HEK293T (cell line): ENCODE results near the gene FAXDC2.
A peak's percentile ranks its signal among the peaks of the same experiment; 100 is the strongest.
"Not testable (repeated sequence)": the region's sequence is repeated elsewhere in the genome, so short reads cannot be mapped to it uniquely, and the experiment has no call there.

Source experiments
- CTCF ChIA-PET: fragments of 350-600 bp; formaldehyde crosslinking; extraction: SDS; loops from one replicate; lab custom pipeline; 2021; ENCODE audit warnings: antibody characterized with exemption, inconsistent platforms; lab: Yijun Ruan, JAX
- POLR2A ChIA-PET: fragments of 350-600 bp; formaldehyde crosslinking; extraction: SDS; loops from one replicate; lab custom pipeline; 2020; ENCODE audit warnings: antibody characterized with exemption, inconsistent platforms; lab: Yijun Ruan, JAX
- DNase-seq: peaks from one replicate; pipeline ENCODE4 v3.0.0; 2012; ENCODE audit warnings: mixed read lengths; ENCODE audit errors: extremely low spot score
- ARNT ChIP-seq: fragments of 450-650 bp; IDR thresholded peaks from 2 replicates; pipeline ENCODE4 v1.6.1; 2017; ENCODE audit warnings: mild to moderate bottlenecking
- BHLHE40 ChIP-seq: fragments of 450-650 bp; IDR thresholded peaks from 2 replicates; pipeline ENCODE4 v1.6.1; 2016; ENCODE audit warnings: mild to moderate bottlenecking, moderate library complexity, borderline replicate concordance
- CTBP1 ChIP-seq: fragments of 450-650 bp; IDR thresholded peaks from 2 replicates; pipeline ENCODE4 v1.6.1; 2016; ENCODE audit warnings: borderline replicate concordance
- ELF4 ChIP-seq: fragments of 450-650 bp; IDR thresholded peaks from 2 replicates; pipeline ENCODE4 v1.6.1; 2017; ENCODE audit warnings: antibody characterized with exemption
- FOXA1 ChIP-seq: fragments of 450-650 bp; IDR thresholded peaks from 2 replicates; pipeline ENCODE4 v1.6.1; 2016; ENCODE audit warnings: mild to moderate bottlenecking
- FOXK2 ChIP-seq: fragments of 450-650 bp; IDR thresholded peaks from 2 replicates; pipeline ENCODE4 v1.6.1; 2016; ENCODE audit warnings: mild to moderate bottlenecking
- FOXM1 ChIP-seq: fragments of 450-650 bp; IDR thresholded peaks from 2 replicates; pipeline ENCODE4 v1.6.1; 2017; ENCODE audit warnings: mild to moderate bottlenecking, borderline replicate concordance
- HDGF ChIP-seq: fragments of 450-650 bp; IDR thresholded peaks from 2 replicates; pipeline ENCODE4 v1.6.1; 2017; ENCODE audit warnings: antibody characterized with exemption, borderline replicate concordance
- L3MBTL2 ChIP-seq: fragments of 450-650 bp; conservative IDR thresholded peaks from 2 replicates; pipeline ENCODE4 v1.6.1; 2016; ENCODE audit warnings: mild to moderate bottlenecking
- LEF1 ChIP-seq: fragments of 450-650 bp; IDR thresholded peaks from 2 replicates; pipeline ENCODE4 v1.6.1; 2017; ENCODE audit warnings: mild to moderate bottlenecking, borderline replicate concordance
- NFRKB ChIP-seq: fragments of 450-650 bp; IDR thresholded peaks from 2 replicates; pipeline ENCODE4 v1.6.1; 2016; ENCODE audit warnings: mild to moderate bottlenecking, moderate library complexity
- SP1 ChIP-seq: fragments of 450-650 bp; IDR thresholded peaks from 2 replicates; pipeline ENCODE4 v1.6.1; 2017
- SUZ12 ChIP-seq: fragments of 450-650 bp; IDR thresholded peaks from 2 replicates; pipeline ENCODE4 v1.6.1; 2016; ENCODE audit warnings: mild to moderate bottlenecking
- TARDBP ChIP-seq: fragments of 450-650 bp; IDR thresholded peaks from 2 replicates; pipeline ENCODE4 v1.6.1; 2016
- ZNF384 ChIP-seq: fragments of 450-650 bp; IDR thresholded peaks from 2 replicates; pipeline ENCODE4 v1.6.1; 2016
- TF ChIP-seq, protein P1 (sequence below): fragments of 450-650 bp; IDR thresholded peaks from 2 replicates; pipeline ENCODE4 v1.6.1; 2016

FAXDC2 gene

GRCh38 chr5:154841273-154841661 is 9.1 kb downstream of the FAXDC2 start:
- TF ChIP-seq CTBP1 = no peak
- TF ChIP-seq BHLHE40 = no peak
- TF ChIP-seq SP1 = no peak
- no peak for TF ChIP-seq SUZ12
- TF ChIP-seq TARDBP = no peak
- no peak for TF ChIP-seq HDGF
- TF ChIP-seq L3MBTL2 = no peak
- TF ChIP-seq, protein P1, sequence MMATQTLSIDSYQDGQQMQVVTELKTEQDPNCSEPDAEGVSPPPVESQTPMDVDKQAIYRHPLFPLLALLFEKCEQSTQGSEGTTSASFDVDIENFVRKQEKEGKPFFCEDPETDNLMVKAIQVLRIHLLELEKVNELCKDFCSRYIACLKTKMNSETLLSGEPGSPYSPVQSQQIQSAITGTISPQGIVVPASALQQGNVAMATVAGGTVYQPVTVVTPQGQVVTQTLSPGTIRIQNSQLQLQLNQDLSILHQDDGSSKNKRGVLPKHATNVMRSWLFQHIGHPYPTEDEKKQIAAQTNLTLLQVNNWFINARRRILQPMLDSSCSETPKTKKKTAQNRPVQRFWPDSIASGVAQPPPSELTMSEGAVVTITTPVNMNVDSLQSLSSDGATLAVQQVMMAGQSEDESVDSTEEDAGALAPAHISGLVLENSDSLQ = no peak
- no peak for TF ChIP-seq NFRKB
- TF ChIP-seq FOXK2 = no peak
- no peak for TF ChIP-seq ELF4
- no peak for TF ChIP-seq LEF1
- no peak for DNase-seq
- ChIA-PET POLR2A (interaction anchor here (1.8 to 1.9 kb wide), 2 partner anchors 9 to 16 kb away, joined by 7 read pairs; partner anchors contain the start of genes CNOT8 and FAXDC2), CTCF (interaction anchor here (0.7 kb wide), 1 partner anchor 866 kb away, joined by 3 read pairs; no protein-coding TSS in a partner anchor)

DNA sequence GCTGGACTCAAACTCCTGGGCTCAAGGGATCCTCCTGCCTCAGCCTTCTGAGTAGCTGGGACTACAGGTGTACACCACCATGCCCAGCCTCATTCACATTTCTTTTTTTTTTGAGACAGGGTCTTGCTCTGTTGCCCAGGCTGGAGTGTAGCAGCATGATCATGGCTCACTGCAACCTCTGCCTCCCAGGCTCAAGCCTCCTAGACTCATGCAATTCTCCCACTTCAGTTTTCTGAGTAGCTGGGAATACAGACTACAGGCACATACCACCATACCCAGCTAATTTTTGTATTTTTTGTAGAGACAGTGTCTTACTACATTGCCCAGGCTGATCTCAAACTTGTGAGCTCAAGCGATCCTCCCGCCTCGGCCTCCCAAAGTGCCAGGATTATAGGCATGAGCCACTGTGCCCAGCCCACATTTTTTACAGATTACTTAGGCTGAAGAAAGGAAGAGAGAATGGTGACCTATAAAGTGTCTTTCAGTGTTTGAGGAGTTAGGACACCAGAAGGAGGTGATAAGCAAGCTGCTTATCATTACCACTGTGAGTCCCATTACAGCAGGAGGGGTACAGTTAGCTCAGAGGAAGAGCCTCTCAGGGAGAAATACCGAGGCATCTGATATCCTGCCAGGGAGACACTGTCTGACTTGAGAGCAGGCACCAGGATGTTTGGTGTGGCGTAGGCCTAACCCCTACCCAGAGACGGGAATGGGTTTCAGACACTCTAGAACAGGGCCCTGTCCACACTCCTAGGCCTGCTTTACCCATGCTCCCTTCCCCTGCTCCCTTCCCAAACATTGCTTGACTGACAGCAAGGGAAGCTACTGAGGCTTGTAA is 9.7 kb downstream of the FAXDC2 start:
- ChIA-PET POLR2A (interaction anchor here (1.8 to 1.9 kb wide), 2 partner anchors 10 to 17 kb away, joined by 7 read pairs; partner anchors contain the start of genes CNOT8 and FAXDC2), CTCF (interaction anchor here (0.7 kb wide), 2 partner anchors 34 to 866 kb away, joined by 3 read pairs; no protein-coding TSS in a partner anchor)
- no peak for TF ChIP-seq NFRKB
- DNase-seq = no peak

- no peak for DNase-seq
- POLR2A ChIA-PET = interaction anchor here (0.7 kb wide), 1 partner anchor 13 kb away, joined by 3 read pairs; the partner anchor contains the start of gene FAXDC2
- TF ChIP-seq, protein P1 = no peak
- CTCF ChIA-PET = no interaction called here
Observed at GRCh38 chr5:154837009-154837901, 13.1 kb downstream of the FAXDC2 start.

- DNase-seq = no peak
- ChIA-PET CTCF (no interaction called here), POLR2A (interaction anchor here (1.1 kb wide), 1 partner anchor 22 kb away, joined by 3 read pairs; the partner anchor contains the start of gene CNOT8)
- TF ChIP-seq ARNT (no peak), SP1 (no peak), FOXM1 (no peak), SUZ12 (no peak), FOXK2 (no peak), ZNF384 (no peak), BHLHE40 (no peak), FOXA1 (no peak), L3MBTL2 (no peak), LEF1 (no peak), ELF4 (no peak), HDGF (no peak)
- TF ChIP-seq, protein P1 = no peak
Observed at GRCh38 chr5:154836225-154836624, 14.2 kb downstream of the FAXDC2 start.

DNA sequence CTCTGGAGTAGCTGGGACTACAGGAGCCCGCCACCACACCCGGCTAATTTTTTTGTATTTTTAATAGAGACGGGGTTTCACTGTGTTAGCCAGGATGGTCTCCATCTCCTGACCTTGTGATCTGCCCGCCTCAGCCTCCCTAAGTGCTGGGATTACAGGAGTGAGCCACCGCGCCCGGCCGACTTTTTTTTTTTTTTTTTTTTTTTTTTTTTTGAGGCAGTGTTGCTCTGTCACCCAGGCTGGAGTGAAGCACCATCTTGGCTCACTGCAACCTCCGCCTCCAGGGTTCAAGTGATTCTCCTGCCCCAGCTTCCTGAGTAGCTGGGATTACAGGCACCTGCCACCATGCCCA is 14.7 kb downstream of the FAXDC2 start:
- POLR2A ChIA-PET = interaction anchor here (1.1 kb wide), 1 partner anchor 23 kb away, joined by 3 read pairs; the partner anchor contains the start of gene CNOT8
- 0 out of 2 replicates have a peak, but pooled peaks have one; percentile 8 for TF ChIP-seq ZNF384
- DNase-seq, CTCF ChIA-PET: not testable (repeated sequence)

DNA sequence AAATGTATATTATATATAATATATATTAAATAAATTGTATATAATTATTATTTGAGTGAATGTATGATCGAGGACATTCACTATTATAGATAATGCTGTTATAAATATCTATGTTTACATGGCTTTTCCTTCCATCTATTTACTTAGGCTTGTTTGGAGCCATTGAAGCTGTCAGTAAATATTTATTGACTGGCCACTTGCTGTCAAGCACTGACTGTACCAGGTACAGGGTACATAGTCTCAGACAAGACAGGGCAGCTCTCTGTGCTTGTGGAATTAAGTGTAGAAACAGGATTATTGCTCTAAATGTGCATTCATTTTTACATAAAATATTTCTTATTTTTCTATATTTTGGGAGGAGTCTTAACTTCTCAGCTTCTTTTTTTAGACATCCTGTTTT is 16.4 kb downstream of the FAXDC2 start:
- TF ChIP-seq LEF1 (no peak), ARNT (no peak), CTBP1 (no peak), ELF4 (no peak), FOXA1 (no peak), TARDBP (no peak), SUZ12 (no peak), BHLHE40 (no peak)
- no peak for DNase-seq
- CTCF ChIA-PET = no interaction called here
- POLR2A ChIA-PET = interaction anchor here (0.6 to 2.0 kb wide), 3 partner anchors 16 to 78 kb away, joined by 3 to 7 read pairs (median 7); partner anchors contain the start of gene FAXDC2

DNA sequence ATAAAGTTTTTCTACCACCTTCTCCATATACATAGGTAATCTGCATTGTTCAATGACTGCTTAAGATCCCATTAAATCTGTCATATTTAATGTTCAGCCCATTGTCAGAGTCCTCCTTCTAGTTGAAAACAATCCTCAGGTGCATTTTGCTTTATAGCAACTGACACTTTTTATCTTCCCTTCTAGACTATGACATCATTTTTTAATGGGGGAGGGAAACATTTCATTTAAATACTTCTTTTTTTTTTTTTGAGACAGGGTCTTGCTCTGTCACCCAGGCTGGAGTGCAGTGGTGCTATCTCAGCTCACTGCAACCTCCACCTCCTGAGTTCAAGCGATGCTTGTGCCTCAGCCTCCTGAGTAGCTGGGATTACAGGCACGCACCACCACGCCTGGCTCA is 17.6 kb downstream of the FAXDC2 start:
- CTCF ChIA-PET, DNase-seq: not testable (repeated sequence)
- POLR2A ChIA-PET = interaction anchor here (2.0 kb wide), 1 partner anchor 24 kb away, joined by 7 read pairs; no protein-coding TSS in a partner anchor
